Measurements from ENCODE around the gene PHC2. TPM values are rescaled to one million over a fixed set of nuclear protein-coding genes. Genes with fewer than 3 reads are reported as not detected.

Gene PHC2
- total and polyA plus RNA-seq, 8 donors = 70.8 to 140 (median 109) TPM

GRCh38 chr1:33394770-33395169 is 36.1 kb downstream of the PHC2 start:
- no peaks in the 10 kb centered on the region for H3K27me3 ChIP-seq
- H3K27ac ChIP-seq = no peak overlapping the region
- TF ChIP-seq CTCF (IDR thresholded peaks at IDR 0.05) (no peak), EP300 (IDR thresholded peaks at IDR 0.05) (no peak), POLR2A (IDR thresholded peaks at IDR 0.05) (no peak), POLR2AphosphoS5 (IDR thresholded peaks at IDR 0.05) (no peak)
- intact Hi-C loops (cut with DNase I; ENCODE audit: low total_unique reads) = no loop called here
- peaks cover 0 to 37% (median 14%) of the 10 kb centered on the region in 4 donors for H3K4me1 ChIP-seq
- DNase-seq = no peak
- H3K36me3 ChIP-seq = no peaks in the 10 kb centered on the region
- no peak overlapping the region for H3K4me3 ChIP-seq
- H3K9me3 ChIP-seq = no peaks in the 10 kb centered on the region
- WGBS, 5 donors = 73 to 87% (median 80%) methylated on average over 5 of the region's 5 CpGs

GRCh38 chr1:33393991-33394390 is 36.9 kb downstream of the PHC2 start:
- intact Hi-C loops (cut with DNase I; ENCODE audit: low total_unique reads) = no loop called here
- Histone ChIP-seq H3K27ac (no peak overlapping the region), H3K4me3 (no peak overlapping the region), H3K36me3 (no peaks in the 10 kb centered on the region), H3K4me1 (peaks cover 0 to 41% (median 18%) of the 10 kb centered on the region in 4 donors), H3K9me3 (no peaks in the 10 kb centered on the region), H3K27me3 (no peaks in the 10 kb centered on the region)
- no peak for TF ChIP-seq POLR2A (IDR thresholded peaks at IDR 0.05)
- TF ChIP-seq EP300 (IDR thresholded peaks at IDR 0.05) = no peak
- no peak for TF ChIP-seq CTCF (IDR thresholded peaks at IDR 0.05)
- TF ChIP-seq POLR2AphosphoS5 (IDR thresholded peaks at IDR 0.05) = no peak
- no peak for DNase-seq

GRCh38 chr1:33393524-33393923 is 37.4 kb downstream of the PHC2 start:
- no peaks in the 10 kb centered on the region for H3K9me3 ChIP-seq
- no peak for TF ChIP-seq CTCF (IDR thresholded peaks at IDR 0.05)
- TF ChIP-seq EP300 (IDR thresholded peaks at IDR 0.05) = no peak
- TF ChIP-seq POLR2AphosphoS5 (IDR thresholded peaks at IDR 0.05) = no peak
- no peak for TF ChIP-seq POLR2A (IDR thresholded peaks at IDR 0.05)
- 61 to 83% (median 77%) methylated on average over 2 of the region's 2 CpGs for WGBS, 5 donors
- no peak overlapping the region for H3K4me3 ChIP-seq
- no peak for DNase-seq
- H3K36me3 ChIP-seq = no peaks in the 10 kb centered on the region
- H3K4me1 ChIP-seq = peaks cover 0 to 45% (median 18%) of the 10 kb centered on the region in 4 donors
- H3K27ac ChIP-seq = no peak overlapping the region
- intact Hi-C loops (cut with DNase I; ENCODE audit: low total_unique reads) = no loop called here
- H3K27me3 ChIP-seq = no peaks in the 10 kb centered on the region

GRCh38 chr1:33392639-33393038 is 38.3 kb downstream of the PHC2 start:
- H3K27ac ChIP-seq = no peak overlapping the region
- 31 to 42% (median 35%) methylated on average over 3 of the region's 3 CpGs for WGBS, 5 donors
- peak in 1 of 2 donors; percentile 76 for DNase-seq
- H3K4me1 ChIP-seq = peaks cover 0 to 47% (median 18%) of the 10 kb centered on the region in 4 donors
- H3K27me3 ChIP-seq = no peaks in the 10 kb centered on the region
- intact Hi-C loops (cut with DNase I; ENCODE audit: low total_unique reads) = no loop called here
- no peaks in the 10 kb centered on the region for H3K36me3 ChIP-seq
- TF ChIP-seq CTCF (IDR thresholded peaks at IDR 0.05) = no peak
- no peak for TF ChIP-seq EP300 (IDR thresholded peaks at IDR 0.05)
- TF ChIP-seq POLR2AphosphoS5 (IDR thresholded peaks at IDR 0.05) = no peak
- TF ChIP-seq POLR2A (IDR thresholded peaks at IDR 0.05) = no peak
- no peaks in the 10 kb centered on the region for H3K9me3 ChIP-seq
- H3K4me3 ChIP-seq = no peak overlapping the region
